H1 (cell line): Measurements from ENCODE around the gene CELF4. TPM values are rescaled to one million over a fixed set of nuclear protein-coding genes. Genes with fewer than 3 reads are reported as not detected.

Experiments used
- CTCF ChIA-PET: fragments of 300-600 bp; sonication (Branson Sonifier 250); formaldehyde crosslinking; loops from one replicate; lab custom pipeline; 2021; ENCODE audit not compliant: partially characterized antibody; lab: Charles Lee
- POLR2A ChIA-PET: fragments of 300-600 bp; sonication (Branson Sonifier 250); formaldehyde crosslinking; loops from one replicate; lab custom pipeline; 2021; ENCODE audit warnings: inconsistent platforms; ENCODE audit not compliant: partially characterized antibody; lab: Charles Lee
- DNase-seq, 2 experiments: peaks; one replicate each; pipeline versions ENCODE4 v3.0.0 to v3.0.0-alpha.2; 2010 to 2022; ENCODE audit warnings: low spot score in 2 of 2, low read depth in 1 of 2, mixed read lengths in 1 of 2
- FAIRE-seq: peaks from 2 replicates; lab custom pipeline; 2011; peaks lifted over from hg19 to GRCh38; lab: Jason Lieb, UNC
- H2AFZ ChIP-seq: 2 replicates; pipeline ENCODE4 v1.8.1; 2012; ENCODE audit warnings: low read length, inconsistent platforms
- H2AK5ac ChIP-seq: 2 replicates; pipeline ENCODE4 v1.6.1; 2013; ENCODE audit warnings: low read depth, low read length
- H2BK120ac ChIP-seq: replicated peaks from 2 replicates; pipeline ENCODE3; 2013; ENCODE audit warnings: low read depth, low read length, inconsistent platforms
- H2BK12ac ChIP-seq: 2 replicates; pipeline ENCODE4 v1.6.1; 2013; ENCODE audit warnings: low read depth, low read length
- H2BK15ac ChIP-seq: 2 replicates; pipeline ENCODE4 v1.6.1; 2013; ENCODE audit warnings: low read length
- H2BK20ac ChIP-seq: 2 replicates; pipeline ENCODE4 v1.6.1; 2013; ENCODE audit warnings: low read length
- H2BK5ac ChIP-seq: 2 replicates; pipeline ENCODE4 v1.6.1; 2013; ENCODE audit warnings: low read depth, low read length
- H3K14ac ChIP-seq: 2 replicates; pipeline ENCODE4 v1.6.1; 2013; ENCODE audit warnings: inconsistent platforms; ENCODE audit not compliant: insufficient read length
- H3K18ac ChIP-seq: 2 replicates; pipeline ENCODE4 v1.6.1; 2013; ENCODE audit warnings: low read length; ENCODE audit errors: extremely low read depth
- H3K23ac ChIP-seq: 2 replicates; pipeline ENCODE4 v1.6.1; 2013; ENCODE audit warnings: inconsistent platforms; ENCODE audit not compliant: insufficient read length
- H3K23me2 ChIP-seq: 2 replicates; pipeline ENCODE4 v1.6.1; 2013; ENCODE audit warnings: low read depth, low read length
- H3K27ac ChIP-seq: 2 replicates; pipeline ENCODE4 v1.6.1; 2011; ENCODE audit warnings: low read depth, low read length, inconsistent platforms
- H3K27me3 ChIP-seq, 4 experiments: replicated peaks in 1 of 4; 1 replicate in 1 of 4; 2 replicates in 3 of 4; pipeline versions ENCODE4 v1.6.1 to v1.8.1; 2011 to 2013; ENCODE audit warnings: low read length in 3 of 4, mild to moderate bottlenecking in 3 of 4, inconsistent platforms in 2 of 4, mixed read lengths in 2 of 4, moderate library complexity in 1 of 4; ENCODE audit not compliant: control insufficient read depth in 3 of 4, insufficient read depth in 3 of 4; ENCODE audit errors: extremely low read depth in 1 of 4
- H3K36me3 ChIP-seq, 4 experiments: 2 replicates each; pipeline versions ENCODE4 v1.6.1 to v1.8.1; 2011 to 2013; ENCODE audit warnings: mild to moderate bottlenecking in 4 of 4, low read length in 3 of 4, moderate library complexity in 2 of 4, control low read depth in 1 of 4, inconsistent platforms in 1 of 4; ENCODE audit not compliant: insufficient read depth in 4 of 4, control insufficient read depth in 2 of 4
- H3K4ac ChIP-seq: replicated peaks from 2 replicates; pipeline ENCODE3; 2013; ENCODE audit warnings: low read length, low read depth, mixed read lengths, inconsistent platforms; ENCODE audit not compliant: insufficient read length
- H3K4me1 ChIP-seq, 4 experiments: replicated peaks in 1 of 4; 1 replicate in 1 of 4; 2 replicates in 3 of 4; pipeline versions ENCODE4 v1.6.1 to v1.8.1; 2011 to 2013; ENCODE audit warnings: low read length in 3 of 4, inconsistent platforms in 2 of 4, mixed read lengths in 1 of 4; ENCODE audit not compliant: insufficient read depth in 4 of 4, control insufficient read depth in 3 of 4
- H3K4me2 ChIP-seq, 2 experiments: 2 replicates each; pipeline versions ENCODE4 v1.6.1 to v1.8.1; 2011 to 2013; ENCODE audit warnings: low read depth in 2 of 2, low read length in 2 of 2, control low read depth in 1 of 2, inconsistent platforms in 1 of 2, mild to moderate bottlenecking in 1 of 2; ENCODE audit not compliant: insufficient read depth in 1 of 2
- H3K4me3 ChIP-seq, 4 experiments: fragments of 200-600, 300-600 bp in 1 of 4; sonication (generic), shearing (Covaris generic), sonication (Bioruptor Twin) in 1 of 4; 2 replicates each; pipeline versions ENCODE4 v1.5.1 to v1.8.1; 2011 to 2016; ENCODE audit warnings: low read length in 4 of 4, low read depth in 3 of 4, control low read depth in 2 of 4, inconsistent platforms in 2 of 4, mild to moderate bottlenecking in 2 of 4, mixed read lengths in 1 of 4, moderate library complexity in 1 of 4; ENCODE audit not compliant: insufficient read depth in 2 of 4; ENCODE audit errors: extremely low read depth in 1 of 4
- H3K56ac ChIP-seq: replicated peaks from 2 replicates; pipeline ENCODE3; 2013; ENCODE audit warnings: low read depth, mild to moderate bottlenecking, mixed read lengths, low read length, inconsistent platforms; ENCODE audit not compliant: insufficient read length
- H3K79me1 ChIP-seq: 2 replicates; pipeline ENCODE4 v1.6.1; 2013; ENCODE audit warnings: low read depth, low read length, control low read depth
- H3K79me2 ChIP-seq, 2 experiments: 2 replicates each; pipeline versions ENCODE4 v1.6.1 to v1.8.1; 2012 to 2013; ENCODE audit warnings: low read length in 2 of 2, mild to moderate bottlenecking in 2 of 2, inconsistent platforms in 1 of 2; ENCODE audit not compliant: insufficient read depth in 2 of 2, control insufficient read depth in 1 of 2
- H3K9ac ChIP-seq, 4 experiments: replicated peaks in 1 of 4; 1 replicate in 1 of 4; 2 replicates in 3 of 4; pipeline versions ENCODE4 v1.6.1 to v1.8.1; 2011 to 2013; ENCODE audit warnings: low read depth in 3 of 4, low read length in 3 of 4, control low read depth in 2 of 4, mild to moderate bottlenecking in 2 of 4, moderate library complexity in 2 of 4, inconsistent platforms in 1 of 4; ENCODE audit errors: extremely low read depth in 1 of 4
- H3K9me3 ChIP-seq, 2 experiments: 2 replicates each; pipeline versions ENCODE4 v1.6.1 to v1.8.1; 2012 to 2013; ENCODE audit warnings: mild to moderate bottlenecking in 2 of 2, moderate library complexity in 2 of 2, control low read depth in 1 of 2, inconsistent platforms in 1 of 2, low read depth in 1 of 2, low read length in 1 of 2, mixed read lengths in 1 of 2; ENCODE audit not compliant: insufficient read depth in 2 of 2
- H4K20me1 ChIP-seq, 2 experiments: replicated peaks in 1 of 2; 2 replicates each; pipeline versions ENCODE3 to v1.8.1; 2011 to 2013; ENCODE audit warnings: inconsistent platforms in 2 of 2, low read length in 2 of 2, mild to moderate bottlenecking in 1 of 2; ENCODE audit not compliant: insufficient read depth in 2 of 2, control insufficient read depth in 1 of 2
- H4K5ac ChIP-seq: 2 replicates; pipeline ENCODE4 v1.6.1; 2013; ENCODE audit warnings: low read length, low read depth, mixed read lengths, inconsistent platforms; ENCODE audit not compliant: insufficient read length
- H4K8ac ChIP-seq: 2 replicates; pipeline ENCODE4 v1.8.0; 2013; ENCODE audit warnings: mild to moderate bottlenecking, moderate library complexity, low read length, inconsistent platforms; ENCODE audit not compliant: insufficient read depth; ENCODE audit errors: extremely low read depth
- H4K91ac ChIP-seq: replicated peaks from 2 replicates; pipeline ENCODE3; 2013; ENCODE audit warnings: low read length, mixed read lengths, inconsistent platforms; ENCODE audit not compliant: insufficient read length
- BCL11A ChIP-seq, 2 experiments: IDR thresholded peaks; one replicate each; pipeline ENCODE4 v1.6.1; 2011; ENCODE audit warnings: low read depth in 2 of 2, low read length in 2 of 2, mild to moderate bottlenecking in 2 of 2
- CEBPB ChIP-seq: IDR thresholded peaks from 2 replicates; pipeline ENCODE4 v1.6.1; 2012; ENCODE audit warnings: low read depth, low read length
- HDAC2 ChIP-seq, 2 experiments: fragments of 300-600 bp in 1 of 2; sonication (generic) in 1 of 2; IDR thresholded peaks; 2 replicates each; pipeline ENCODE4 v1.6.1; 2011 to 2012; ENCODE audit warnings: low read depth in 2 of 2, low read length in 2 of 2, mild to moderate bottlenecking in 2 of 2, moderate library complexity in 2 of 2, borderline replicate concordance in 1 of 2, inconsistent platforms in 1 of 2
- KDM5A ChIP-seq: fragments of 200-600 bp; IDR thresholded peaks from 2 replicates; pipeline ENCODE4 v1.7.1; 2012; ENCODE audit warnings: mild to moderate bottlenecking, low read length, inconsistent platforms, mixed read lengths
- NRF1 ChIP-seq: IDR thresholded peaks from 2 replicates; pipeline ENCODE4 v1.6.1; 2011; ENCODE audit warnings: mild to moderate bottlenecking, low read depth, low read length, improper control_type of control experiment
- POU5F1 ChIP-seq: IDR thresholded peaks from 2 replicates; pipeline ENCODE4 v1.6.1; 2011; ENCODE audit warnings: low read depth, mild to moderate bottlenecking, low read length, moderate library complexity
- RNF2 ChIP-seq: fragments of 200-900, 300-1000 bp; sonication (generic); IDR thresholded peaks from 2 replicates; pipeline ENCODE4 v1.7.1; 2016; ENCODE audit warnings: borderline replicate concordance, low read depth, mild to moderate bottlenecking, antibody characterized with exemption, low read length; ENCODE audit not compliant: poor library complexity, severe bottlenecking; ENCODE audit errors: missing control alignments
- SIN3A ChIP-seq, 2 experiments: IDR thresholded peaks in 1 of 2; conservative IDR thresholded peaks in 1 of 2; 2 replicates each; pipeline ENCODE4 v1.6.1; 2011 to 2012; ENCODE audit warnings: low read length in 2 of 2, improper control_type of control experiment in 1 of 2, low read depth in 1 of 2, mild to moderate bottlenecking in 1 of 2
- SIRT6 ChIP-seq: IDR thresholded peaks from one replicate; pipeline ENCODE4 v1.7.1; 2012; ENCODE audit warnings: low read length, inconsistent platforms
- SIX5 ChIP-seq: IDR thresholded peaks from 2 replicates; pipeline ENCODE4 v1.6.1; 2011; ENCODE audit warnings: mild to moderate bottlenecking, low read depth, low read length
- TAF7 ChIP-seq: optimal IDR thresholded peaks from 2 replicates; pipeline ENCODE3; 2011; ENCODE audit warnings: low read depth, mild to moderate bottlenecking, inconsistent platforms, low read length, moderate library complexity, borderline replicate concordance
- TCF12 ChIP-seq: IDR thresholded peaks from 2 replicates; pipeline ENCODE4 v1.6.1; 2011; ENCODE audit warnings: low read depth, mild to moderate bottlenecking, low read length
- WGBS, 2 experiments: shearing (Covaris generic) in 1 of 2; methylation state at CpG; one replicate each; pipeline versions ENCODE4 v1.1.6 to v1.1.7; 2013 to 2015; ENCODE audit warnings: low lambda C conversion rate in 2 of 2, mixed read lengths in 2 of 2, inconsistent platforms in 1 of 2, low coverage in 1 of 2, missing lambda C conversion rate in 1 of 2; ENCODE audit not compliant: insufficient replicate concordance in 2 of 2, insufficient coverage in 1 of 2, insufficient read length in 1 of 2; ENCODE audit errors: extremely low coverage in 1 of 2, missing lambda C conversion rate in 1 of 2; 5-methylcytosine and 5-hydroxymethylcytosine counted together
- polyA plus RNA-seq, 7 experiments: library from polyadenylated mRNA; depleted of rRNA in 3 of 7; stranded (reverse) in 5 of 7; unstranded in 2 of 7; fragments of >200 nt in 5 of 7; fragments of 200-250 nt in 2 of 7; gene quantifications; 1 replicate in 5 of 7; 2 replicates in 1 of 7; 4 replicates in 1 of 7; pipeline versions ENCODE4 v1.2.1 to v1.2.3, GENCODE V29; 2011 to 2013; ENCODE audit warnings: missing spikeins in 2 of 7, mixed read lengths in 2 of 7
- total RNA-seq: library from RNA; stranded (reverse); fragmentation: NEBNext Ultra II Directional; extraction: Animal tissue kit (Norgen Biotek cat#: 25700); gene quantifications from 2 replicates; pipeline ENCODE4 v1.2.1, GENCODE V29; 2021
- TF ChIP-seq, protein P1 (sequence below): IDR thresholded peaks from 2 replicates; pipeline ENCODE4 v1.6.1; 2011; ENCODE audit warnings: low read length, improper control_type of control experiment

Gene CELF4
- total and polyA plus RNA-seq, 2 of the 8 experiments (the other 6 are each of a cell fraction or from before 2014, with no cell fraction given), result 1.6 to 3.4 TPM

DNA sequence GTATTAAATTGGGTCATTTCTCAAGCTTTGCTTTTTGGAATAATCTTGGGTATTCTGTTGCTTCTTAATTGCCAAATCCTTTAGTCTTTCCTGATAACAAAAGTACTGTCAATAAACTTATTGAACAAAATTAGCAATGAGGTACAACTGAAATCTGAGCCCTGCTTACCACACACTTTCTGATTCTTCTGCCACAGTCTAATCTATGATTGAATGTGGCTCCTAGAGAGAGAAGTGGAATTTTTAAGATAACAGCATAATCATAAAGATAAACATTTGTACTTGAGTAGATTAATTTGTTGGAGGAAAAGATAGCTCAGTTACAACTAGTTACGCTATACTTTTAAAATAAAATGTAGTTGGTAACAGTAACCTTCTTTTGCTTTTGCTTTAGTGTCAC lies 354.8 kb downstream of the CELF4 start:
- DNase-seq (no peak), FAIRE-seq (no peak)
- H4K8ac ChIP-seq, result no peak overlapping the region
- H3K79me2 ChIP-seq, result no peaks in the 10 kb centered on the region
- H3K4me1 ChIP-seq, result no peaks in the 10 kb centered on the region
- H3K56ac ChIP-seq, result no peak overlapping the region
- no peak overlapping the region for H3K14ac ChIP-seq
- no peak overlapping the region for H3K23ac ChIP-seq
- no peaks in the 10 kb centered on the region for H3K23me2 ChIP-seq
- no peak overlapping the region for H2AFZ ChIP-seq
- CTCF ChIA-PET, result interaction anchor here (1.1 to 1.3 kb wide), 3 partner anchors 27 to 113 kb away, joined by 3 read pairs; no protein-coding TSS in a partner anchor
- H3K79me1 ChIP-seq, result no peaks in the 10 kb centered on the region
- no peaks in the 10 kb centered on the region for H3K9me3 ChIP-seq
- WGBS, 2 experiments, result 87% methylated on average over 1 of the region's 1 CpG; no CpG with 5 or more reads in 1 of the 2 experiments
- no peak overlapping the region for H3K18ac ChIP-seq
- H3K4me2 ChIP-seq, result no peak overlapping the region
- H3K4ac ChIP-seq, result no peak overlapping the region
- H4K91ac ChIP-seq, result no peak overlapping the region
- H2BK120ac ChIP-seq, result no peak overlapping the region
- no peak overlapping the region for H3K4me3 ChIP-seq
- H2BK5ac ChIP-seq, result no peak overlapping the region
- no peak overlapping the region for H2AK5ac ChIP-seq
- H4K20me1 ChIP-seq, result no peaks in the 10 kb centered on the region
- no peak overlapping the region for H3K27ac ChIP-seq
- H3K27me3 ChIP-seq, result peaks cover 0 to 2% (median under 1%) of the 10 kb centered on the region in 4 experiments; a peak in 3 of 7 replicates
- H2BK12ac ChIP-seq, result no peak overlapping the region
- H4K5ac ChIP-seq, result no peak overlapping the region
- no peak overlapping the region for H3K9ac ChIP-seq
- H3K36me3 ChIP-seq, result no peaks in the 10 kb centered on the region
- no peak overlapping the region for H2BK15ac ChIP-seq
- no peak overlapping the region for H2BK20ac ChIP-seq
- POLR2A ChIA-PET, result no interaction called here
- no peak for TF ChIP-seq NRF1
- no peak for TF ChIP-seq KDM5A
- no peak for TF ChIP-seq BCL11A (IDR thresholded peaks at IDR 0.05; ENCODE audit: low read depth in 2 of 2, low read length in 2 of 2)
- TF ChIP-seq SIRT6, result no peak
- TF ChIP-seq TCF12, result no peak
- TF ChIP-seq, protein P1, sequence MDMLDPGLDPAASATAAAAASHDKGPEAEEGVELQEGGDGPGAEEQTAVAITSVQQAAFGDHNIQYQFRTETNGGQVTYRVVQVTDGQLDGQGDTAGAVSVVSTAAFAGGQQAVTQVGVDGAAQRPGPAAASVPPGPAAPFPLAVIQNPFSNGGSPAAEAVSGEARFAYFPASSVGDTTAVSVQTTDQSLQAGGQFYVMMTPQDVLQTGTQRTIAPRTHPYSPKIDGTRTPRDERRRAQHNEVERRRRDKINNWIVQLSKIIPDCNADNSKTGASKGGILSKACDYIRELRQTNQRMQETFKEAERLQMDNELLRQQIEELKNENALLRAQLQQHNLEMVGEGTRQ, result no peak
- no peak for TF ChIP-seq CEBPB
- no peak for TF ChIP-seq POU5F1
- TF ChIP-seq RNF2, result no peak
- no peak for TF ChIP-seq SIN3A (conservative IDR thresholded peaks at IDR 0.05 in 1 of 2, IDR thresholded peaks at IDR 0.05 in 1 of 2; ENCODE audit: low read depth in 1 of 2, low read length in 2 of 2)
- TF ChIP-seq HDAC2 (IDR thresholded peaks at IDR 0.05; ENCODE audit: borderline replicate concordance in 1 of 2, low read depth in 2 of 2, low read length in 2 of 2), result no peak
- TF ChIP-seq SIX5, result no peak
- TF ChIP-seq TAF7, result no peak
